Measurements from ENCODE around the gene NDFIP1. TPM values are rescaled to one million over a fixed set of nuclear protein-coding genes. Genes with fewer than 3 reads are reported as not detected.

Gene NDFIP1
- total RNA-seq, 1 experiment from 2014 or later: 26.6 TPM

DNA sequence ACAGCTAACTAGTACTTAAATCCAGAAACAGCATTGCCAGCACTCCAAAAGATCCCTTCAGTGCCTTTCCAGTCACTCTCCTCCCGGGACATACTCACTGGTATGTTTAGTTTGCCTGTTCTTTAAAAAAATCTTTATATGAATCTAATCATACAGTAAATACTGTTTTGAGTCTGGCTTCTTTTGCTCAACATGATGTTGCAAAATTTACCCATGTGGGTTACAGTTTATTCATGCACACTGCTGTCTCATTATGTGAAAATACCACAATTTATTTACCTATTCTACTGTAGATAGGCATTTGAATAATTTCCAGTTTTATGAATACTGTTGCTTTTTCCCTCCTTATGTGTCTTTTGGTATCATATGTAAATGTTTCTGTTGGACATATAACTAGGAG lies 13.5 kb downstream of the NDFIP1 start:
- no peak overlapping the region for H3K4ac ChIP-seq (ENCODE audit: low read depth, low read length)
- H3K23ac ChIP-seq (ENCODE audit: insufficient read length, low read depth, low read length): no peak overlapping the region
- no peak overlapping the region for H3K18ac ChIP-seq (ENCODE audit: insufficient read length, low read depth, low read length)
- H4K20me1 ChIP-seq (ENCODE audit: control insufficient read depth, insufficient read depth, insufficient read length): no peaks in the 10 kb centered on the region
- no peak overlapping the region for H3K56ac ChIP-seq (ENCODE audit: insufficient read length, low read depth, low read length)
- H3K14ac ChIP-seq (ENCODE audit: insufficient read depth, low read length): no peak overlapping the region
- TF ChIP-seq CTCF (conservative IDR thresholded peaks at IDR 0.05): no peak
- H3K4me2 ChIP-seq (ENCODE audit: insufficient read depth, insufficient read length, low read length): no peak overlapping the region
- H3K4me1 ChIP-seq (ENCODE audit: insufficient read depth, low read length): no peaks in the 10 kb centered on the region
- WGBS (ENCODE audit: extremely low coverage, insufficient read length, low lambda C conversion rate): no CpG with 5 or more reads among the region's 1 CpG
- H2BK5ac ChIP-seq (ENCODE audit: insufficient read length, low read length): no peak overlapping the region
- no peak overlapping the region for H2BK15ac ChIP-seq (ENCODE audit: low read depth, low read length)
- no peak overlapping the region for H4K5ac ChIP-seq (ENCODE audit: insufficient read length, low read depth, low read length)
- no peak overlapping the region for H2BK20ac ChIP-seq (ENCODE audit: low read depth, low read length, poor library complexity, severe bottlenecking)
- H3K4me1 Mint-ChIP-seq: no peaks in the 10 kb centered on the region
- H3K79me1 ChIP-seq (ENCODE audit: insufficient read depth, low read depth, low read length, poor library complexity, severe bottlenecking): no peaks in the 10 kb centered on the region
- H2BK12ac ChIP-seq (ENCODE audit: insufficient read length, low read depth, low read length): no peak overlapping the region
- no peak overlapping the region for H3K27ac Mint-ChIP-seq
- H3K27me3 ChIP-seq (ENCODE audit: insufficient read depth, low read length): no peaks in the 10 kb centered on the region
- H3K4me3 Mint-ChIP-seq: no peak overlapping the region
- no peaks in the 10 kb centered on the region for H3K23me2 ChIP-seq (ENCODE audit: insufficient read length, low read depth, low read length, poor library complexity, severe bottlenecking)
- no peak overlapping the region for H2AK5ac ChIP-seq (ENCODE audit: insufficient read length, low read length)
- H3K27me3 Mint-ChIP-seq (ENCODE audit: low read depth): no peaks in the 10 kb centered on the region
- H2AFZ ChIP-seq (ENCODE audit: low read length): no peak overlapping the region
- no peak overlapping the region for H3T11ph ChIP-seq (ENCODE audit: low read length)
- H3K9me3 ChIP-seq (ENCODE audit: control insufficient read depth, low read depth, low read length): no peaks in the 10 kb centered on the region
- no peak overlapping the region for H4K8ac ChIP-seq (replicated peaks; ENCODE audit: insufficient read length, low read depth, low read length)
- H2BK120ac ChIP-seq (ENCODE audit: low read depth, low read length, poor library complexity, severe bottlenecking): no peak overlapping the region
- H3K36me3 Mint-ChIP-seq (ENCODE audit: insufficient read depth in 1 of 3, low read depth in 3 of 3): peaks cover 4 to 18% (median 6%) of the 10 kb centered on the region in 3 experiments; a peak in 5 of 7 replicates
- no peak overlapping the region for H3K9ac ChIP-seq (ENCODE audit: extremely low read depth, insufficient read length, low read length)
- H3K79me2 ChIP-seq (ENCODE audit: insufficient read depth, low read length): no peaks in the 10 kb centered on the region; the same call in 1 of the 2 replicates
- DNase-seq: no peak
- no peak overlapping the region for H3K27ac ChIP-seq (ENCODE audit: insufficient read length, low read depth, low read length)
- H4K91ac ChIP-seq (ENCODE audit: insufficient read length, low read depth, low read length): no peak overlapping the region
- peaks cover 3 to 6% of the 10 kb centered on the region in 2 experiments; a peak in 2 of 5 replicates for H3K9me3 Mint-ChIP-seq

All from H9 (cell line).